HUES64 (cell line): ENCODE results near the gene CDKAL1.
"Not testable (repeated sequence)": the region's sequence is repeated elsewhere in the genome, so short reads cannot be mapped to it uniquely, and the experiment has no call there.

Source experiments
- H3K27ac ChIP-seq: 2 replicates; pipeline ENCODE4 v1.7.0; 2013; ENCODE audit warnings: low read depth, low read length, inconsistent platforms
- H3K27me3 ChIP-seq: 2 replicates; pipeline ENCODE4 v1.6.1; 2013; ENCODE audit warnings: mild to moderate bottlenecking, low read length; ENCODE audit not compliant: insufficient read depth
- H3K36me3 ChIP-seq: 2 replicates; pipeline ENCODE4 v1.6.1; 2013; ENCODE audit warnings: mild to moderate bottlenecking, low read length; ENCODE audit not compliant: insufficient read depth
- H3K4me1 ChIP-seq: 2 replicates; pipeline ENCODE4 v1.6.1; 2013; ENCODE audit warnings: mild to moderate bottlenecking, low read length, moderate library complexity; ENCODE audit not compliant: insufficient read depth
- H3K4me3 ChIP-seq: 2 replicates; pipeline ENCODE4 v1.5.1; 2013; ENCODE audit warnings: mild to moderate bottlenecking, low read length, moderate library complexity
- H3K9ac ChIP-seq: 2 replicates; pipeline ENCODE4 v1.6.1; 2013; ENCODE audit warnings: mild to moderate bottlenecking, low read depth, low read length
- H3K9me3 ChIP-seq: 2 replicates; pipeline ENCODE4 v1.6.1; 2013; ENCODE audit warnings: low read depth, low read length; ENCODE audit not compliant: insufficient read depth
- WGBS: fragments of 150-250, 120-280 bp; methylation state at CpG from one replicate; pipeline ENCODE4 v1.1.7; 2013; ENCODE audit warnings: missing lambda C conversion rate; 5-methylcytosine and 5-hydroxymethylcytosine counted together

Gene CDKAL1

DNA sequence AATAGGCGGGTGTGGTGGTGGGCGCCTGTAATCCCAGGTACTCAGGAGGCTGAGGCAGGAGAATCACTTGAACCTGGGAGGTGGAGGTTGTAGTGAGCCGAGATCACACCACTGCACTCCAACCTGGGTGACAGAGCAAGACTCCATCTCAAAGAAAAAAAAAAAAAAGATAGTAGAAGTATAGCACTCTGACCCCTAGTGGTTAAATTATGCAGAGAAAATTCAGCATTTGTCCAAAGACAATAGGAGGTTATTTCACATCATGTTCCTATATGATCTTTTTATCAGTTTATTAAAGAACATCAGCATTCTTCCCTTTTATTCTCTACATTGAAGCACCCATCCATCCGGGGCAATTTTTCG lies 5.2 kb upstream of the CDKAL1 start:
- not testable (repeated sequence) for H3K9ac ChIP-seq, H3K9me3 ChIP-seq, H3K4me3 ChIP-seq, H3K27ac ChIP-seq, H3K36me3 ChIP-seq, H3K27me3 ChIP-seq
- peaks cover 14% of the 10 kb centered on the region for H3K4me1 ChIP-seq
- 41% methylated on average over 2 of the region's 5 CpGs for WGBS

DNA sequence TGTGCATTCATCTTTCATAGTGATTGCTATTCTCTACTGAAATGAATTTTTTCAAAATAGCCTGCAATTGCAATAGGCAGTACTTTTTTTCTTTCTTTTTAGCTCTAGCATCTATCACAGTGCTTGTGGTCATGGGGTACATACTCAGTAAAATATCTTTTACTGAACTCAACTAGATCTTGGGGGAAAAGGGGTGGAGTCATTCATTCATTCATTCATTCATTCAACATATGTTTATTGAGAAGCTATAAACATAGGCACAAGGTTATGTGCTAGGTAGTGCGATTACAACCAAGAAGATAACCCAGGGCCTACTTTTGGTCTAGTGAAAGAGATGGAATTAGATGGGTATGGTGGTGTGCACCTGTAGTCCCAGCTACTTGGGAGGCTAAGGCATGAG lies 1.4 kb upstream of the CDKAL1 start:
- WGBS: 87% methylated on average over 1 of the region's 1 CpG
- no peak overlapping the region for H3K27ac ChIP-seq

DNA sequence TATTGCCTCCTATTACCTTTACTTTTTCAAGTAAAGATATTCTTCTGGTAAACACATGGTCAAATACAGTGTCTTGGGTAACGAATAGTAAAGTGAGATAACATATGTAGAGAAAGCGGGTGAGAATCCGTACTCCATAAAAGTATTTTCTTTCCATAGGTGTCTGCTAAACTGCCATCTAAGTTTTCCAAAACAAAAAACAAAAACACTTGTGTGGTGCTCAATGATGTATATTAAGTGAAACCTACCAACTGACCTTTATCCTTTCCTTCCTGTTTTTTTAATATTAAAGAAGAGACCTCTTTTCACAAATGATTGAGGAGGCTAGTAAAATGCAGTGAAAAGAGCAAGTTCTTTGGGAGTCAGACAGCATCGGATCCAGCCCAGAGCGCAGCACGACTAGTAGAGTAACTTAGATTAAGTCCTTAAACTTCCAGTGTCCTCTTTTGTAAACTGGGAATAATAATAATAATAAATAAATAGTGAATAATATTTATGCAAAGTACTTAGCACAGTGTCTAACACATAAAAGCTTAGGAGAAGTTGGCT lies 437 bp upstream of the CDKAL1 start:
- Histone ChIP-seq H3K9ac (peak overlapping the region; percentile 91; the same call in 1 of the 2 replicates), H3K36me3 (no peaks in the 10 kb centered on the region), H3K4me1 (peaks cover 11% of the 10 kb centered on the region; the same call in 1 of the 2 replicates), H3K27me3 (no peaks in the 10 kb centered on the region), H3K4me3 (peak overlapping the region; percentile 87), H3K27ac (peak overlapping the region; percentile 85), H3K9me3 (no peaks in the 10 kb centered on the region)
- WGBS: 37% methylated on average over 4 of the region's 6 CpGs

More for the DNA sequence above, 1.4 kb upstream of the CDKAL1 start:
- Histone ChIP-seq H3K4me3 (no peak overlapping the region), H3K9me3 (no peaks in the 10 kb centered on the region), H3K27me3 (no peaks in the 10 kb centered on the region), H3K9ac (no peak overlapping the region), H3K4me1 (peaks cover 14% of the 10 kb centered on the region), H3K36me3 (no peaks in the 10 kb centered on the region)

GRCh38 chr6:20538131-20538662 lies 3.9 kb downstream of the CDKAL1 start:
- 91% methylated on average over 1 of the region's 1 CpG for WGBS
- Histone ChIP-seq H3K27me3 (no peaks in the 10 kb centered on the region), H3K4me3 (no peak overlapping the region), H3K9me3 (no peaks in the 10 kb centered on the region), H3K27ac (no peak overlapping the region), H3K4me1 (peaks cover 11% of the 10 kb centered on the region; the same call in 1 of the 2 replicates), H3K9ac (no peak overlapping the region), H3K36me3 (peaks cover 7% of the 10 kb centered on the region; the same call in 1 of the 2 replicates)

- Histone ChIP-seq H3K4me3 (no peak overlapping the region), H3K27ac (no peak overlapping the region), H3K9me3 (no peaks in the 10 kb centered on the region), H3K36me3 (peaks cover 7% of the 10 kb centered on the region; the same call in 1 of the 2 replicates), H3K9ac (no peak overlapping the region), H3K27me3 (no peaks in the 10 kb centered on the region), H3K4me1 (peaks cover 6% of the 10 kb centered on the region; the same call in 1 of the 2 replicates)
- 99% methylated on average over 3 of the region's 4 CpGs for WGBS
These were observed 4.7 kb downstream of the CDKAL1 start for GRCh38 chr6:20538907-20539306.

- Histone ChIP-seq H3K27ac (no peak overlapping the region), H3K36me3 (peaks cover 7% of the 10 kb centered on the region; the same call in 1 of the 2 replicates), H3K4me3 (no peak overlapping the region), H3K4me1 (peaks cover 4% of the 10 kb centered on the region; the same call in 1 of the 2 replicates), H3K9me3 (no peaks in the 10 kb centered on the region), H3K27me3 (no peaks in the 10 kb centered on the region), H3K9ac (no peak overlapping the region)
- WGBS: 92% methylated on average over 2 of the region's 2 CpGs
These were observed 5.1 kb downstream of the CDKAL1 start for GRCh38 chr6:20539387-20539786.

- H3K27ac ChIP-seq: no peak overlapping the region
- no peaks in the 10 kb centered on the region for H3K27me3 ChIP-seq
- no peak overlapping the region for H3K9ac ChIP-seq
- peaks cover 12% of the 10 kb centered on the region; the same call in 1 of the 2 replicates for H3K36me3 ChIP-seq
- no peak overlapping the region for H3K4me3 ChIP-seq
- no peaks in the 10 kb centered on the region; the same call in 1 of the 2 replicates for H3K4me1 ChIP-seq
- no peaks in the 10 kb centered on the region for H3K9me3 ChIP-seq
- 93% methylated on average over 5 of the region's 5 CpGs for WGBS
These were observed 6.4 kb downstream of the CDKAL1 start for GRCh38 chr6:20540683-20541082.

DNA sequence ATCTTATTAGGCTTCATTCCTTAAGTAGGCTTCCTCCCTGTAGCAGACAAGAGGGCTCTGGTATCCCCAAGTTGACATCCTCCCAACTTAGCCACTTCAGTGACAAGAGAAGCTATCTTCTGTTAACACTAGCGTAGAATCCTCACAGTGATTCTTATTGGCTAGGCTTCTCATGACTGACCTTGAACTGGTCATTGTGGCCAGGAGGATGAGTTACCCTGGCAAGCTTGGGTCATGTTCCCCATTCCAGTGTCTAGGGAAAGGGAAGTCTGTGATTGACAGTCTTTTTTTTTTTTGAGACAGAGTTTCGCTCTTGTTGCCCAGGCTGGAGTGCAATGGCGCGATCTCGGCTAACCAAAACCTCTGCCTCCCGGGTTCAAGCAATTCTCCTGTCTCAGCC lies 7.1 kb downstream of the CDKAL1 start:
- H3K27ac ChIP-seq: no peak overlapping the region

DNA sequence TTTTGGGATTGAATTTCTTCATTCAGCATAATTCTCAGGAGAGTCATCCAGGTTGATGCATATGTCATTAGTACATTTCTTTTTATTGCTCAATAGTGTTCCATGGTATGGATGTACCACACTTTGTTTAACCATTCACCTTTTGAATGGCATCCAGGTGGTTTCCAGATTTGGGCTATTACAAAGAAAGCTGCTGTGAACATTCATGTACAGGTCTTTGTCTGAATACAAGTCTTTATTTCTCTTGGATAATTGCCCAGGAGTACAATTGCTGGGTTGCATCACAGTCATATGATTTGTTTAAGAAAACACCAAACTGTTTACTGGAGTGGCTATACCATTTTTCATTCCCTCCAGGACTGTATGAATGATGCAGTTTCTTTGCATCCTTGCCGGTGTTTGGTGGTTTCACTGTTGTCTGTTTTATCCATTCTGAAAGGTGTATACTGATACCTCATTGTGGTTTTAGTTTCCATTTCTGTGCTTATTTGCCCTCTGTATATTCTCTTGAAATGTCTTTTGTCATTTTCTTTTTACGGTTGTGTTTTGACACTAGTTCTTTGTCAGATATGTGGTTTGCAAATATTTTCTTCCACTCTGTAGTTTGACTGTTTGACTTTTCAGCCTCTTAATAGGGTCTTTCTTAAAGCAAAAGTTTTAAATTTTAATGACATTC lies 8.8 kb downstream of the CDKAL1 start:
- 100% methylated on average over 2 of the region's 2 CpGs for WGBS

More for the DNA sequence above, 7.1 kb downstream of the CDKAL1 start:
- Histone ChIP-seq H3K27me3 (no peaks in the 10 kb centered on the region), H3K9me3 (no peaks in the 10 kb centered on the region), H3K4me1 (no peaks in the 10 kb centered on the region; the same call in 1 of the 2 replicates), H3K4me3 (no peak overlapping the region), H3K36me3 (peaks cover 19% of the 10 kb centered on the region), H3K9ac (no peak overlapping the region)
- 96% methylated on average over 6 of the region's 6 CpGs for WGBS

GRCh38 chr6:20548264-20548663 lies 14.0 kb downstream of the CDKAL1 start:
- Histone ChIP-seq H3K4me3 (no peak overlapping the region), H3K9me3 (no peaks in the 10 kb centered on the region), H3K4me1 (no peaks in the 10 kb centered on the region), H3K36me3 (peaks cover 65% of the 10 kb centered on the region), H3K27ac (no peak overlapping the region), H3K9ac (no peak overlapping the region), H3K27me3 (no peaks in the 10 kb centered on the region)
- WGBS: 86% methylated on average over 1 of the region's 1 CpG

More for the DNA sequence above, 8.8 kb downstream of the CDKAL1 start:
- no peak overlapping the region for H3K27ac ChIP-seq
- H3K4me1 ChIP-seq: no peaks in the 10 kb centered on the region; the same call in 1 of the 2 replicates
- no peak overlapping the region for H3K9ac ChIP-seq
- H3K9me3 ChIP-seq: no peaks in the 10 kb centered on the region
- no peaks in the 10 kb centered on the region for H3K27me3 ChIP-seq
- peaks cover 36% of the 10 kb centered on the region for H3K36me3 ChIP-seq
- H3K4me3 ChIP-seq: no peak overlapping the region

- WGBS: 98% methylated on average over 3 of the region's 3 CpGs
- not testable (repeated sequence) for H3K4me1 ChIP-seq, H3K9ac ChIP-seq
These were observed 15.1 kb downstream of the CDKAL1 start for GRCh38 chr6:20549398-20549797.

More at GRCh38 chr6:20549398-20549797, 15.1 kb downstream of the CDKAL1 start:
- not testable (repeated sequence) for H3K4me3 ChIP-seq, H3K27me3 ChIP-seq, H3K27ac ChIP-seq, H3K9me3 ChIP-seq
- peaks cover 70% of the 10 kb centered on the region for H3K36me3 ChIP-seq
